PFSK-1 (cell line): Measurements from ENCODE around the gene MYO1E.

Experiments
- FOXP2 ChIP-seq: optimal IDR thresholded peaks from 2 replicates; pipeline ENCODE3; 2011; ENCODE audit warnings: borderline replicate concordance, control low read depth, inconsistent platforms; ENCODE audit not compliant: insufficient read depth; ENCODE audit errors: extremely low read length, extremely low read depth
- POLR2AphosphoS5 ChIP-seq: IDR thresholded peaks from 2 replicates; pipeline ENCODE4 v1.6.1; 2012; ENCODE audit warnings: low read depth, mild to moderate bottlenecking, control low read depth, low read length, moderate library complexity
- REST ChIP-seq, 2 experiments: IDR thresholded peaks; 2 replicates each; pipeline versions ENCODE4 v1.6.1 to v1.8.0; 2011 to 2012; ENCODE audit warnings: low read depth in 2 of 2, low read length in 2 of 2, control low read depth in 1 of 2, inconsistent platforms in 1 of 2, mild to moderate bottlenecking in 1 of 2, moderate library complexity in 1 of 2; ENCODE audit not compliant: insufficient read depth in 1 of 2
- SIN3A ChIP-seq: IDR thresholded peaks from 2 replicates; pipeline ENCODE4 v1.6.1; 2012; ENCODE audit warnings: mild to moderate bottlenecking, low read length, moderate library complexity, borderline replicate concordance; ENCODE audit not compliant: insufficient read depth
- TAF1 ChIP-seq: IDR thresholded peaks from 2 replicates; pipeline ENCODE4 v1.6.1; 2012; ENCODE audit warnings: low read length, control low read depth, borderline replicate concordance; ENCODE audit not compliant: insufficient read depth

Gene MYO1E

DNA sequence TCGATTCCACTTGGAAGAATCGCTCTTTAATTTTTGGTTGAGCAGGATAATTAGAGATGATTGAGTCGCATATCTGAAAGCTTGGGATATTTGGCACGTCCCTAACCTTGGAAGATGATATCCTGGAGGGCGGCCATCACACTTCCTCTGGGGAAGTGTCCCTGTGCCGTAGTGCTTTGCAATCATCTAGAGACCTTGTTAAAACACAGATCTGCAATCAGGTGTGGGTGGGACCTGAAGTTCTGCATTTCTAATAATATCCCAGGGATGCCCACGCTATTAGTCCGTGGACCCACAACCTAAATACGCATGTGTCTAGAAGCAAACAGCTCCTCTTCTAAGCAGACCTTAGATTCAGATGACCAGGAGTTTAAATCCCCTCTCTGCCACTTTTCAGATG lies 20.5 kb downstream of the MYO1E start:
- no peak for TF ChIP-seq SIN3A

- TF ChIP-seq TAF1 (no peak), SIN3A (no peak), FOXP2 (no peak), POLR2AphosphoS5 (no peak), REST (IDR thresholded peaks at IDR 0.05; ENCODE audit: insufficient read depth in 1 of 2, low read depth in 2 of 2, low read length in 2 of 2) (no peak)
Measured at GRCh38 chr15:59350421-59350732, 22.3 kb downstream of the MYO1E start.

DNA sequence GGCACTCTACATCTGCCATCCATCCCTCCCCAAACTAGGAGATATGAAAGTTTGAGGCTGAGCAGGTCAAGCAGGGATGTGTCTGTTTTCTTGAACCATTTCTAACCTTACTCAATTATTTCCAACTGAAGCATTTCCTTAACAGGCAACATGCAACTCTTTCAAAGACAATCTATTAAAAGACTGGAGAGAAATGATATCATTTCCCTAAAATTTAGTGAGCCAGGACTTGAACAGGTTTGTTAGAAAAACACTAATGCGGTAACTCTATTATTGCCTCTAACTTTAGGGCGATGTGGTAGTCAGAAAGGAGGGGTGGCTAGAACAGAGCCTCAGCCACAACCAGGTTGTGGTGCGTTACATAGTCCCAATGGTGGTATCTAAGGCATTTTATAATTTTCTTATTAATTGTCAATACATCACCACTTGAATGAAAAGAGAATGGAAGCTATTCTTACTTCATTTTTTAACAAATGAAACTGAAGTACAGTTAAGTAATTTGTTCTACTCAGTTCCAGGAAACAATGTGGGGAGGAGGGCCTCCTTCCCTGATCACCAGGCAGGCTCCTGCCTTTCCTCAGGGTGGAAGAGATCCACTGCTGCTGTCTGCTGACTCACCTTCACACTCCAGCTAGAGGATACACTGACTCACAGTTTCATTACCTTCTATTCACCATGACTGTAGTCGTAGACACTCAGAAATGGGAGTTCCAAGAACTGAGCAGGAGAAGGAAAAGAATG lies 22.8 kb downstream of the MYO1E start:
- TF ChIP-seq FOXP2 (no peak), POLR2AphosphoS5 (no peak), TAF1 (no peak), REST (IDR thresholded peaks at IDR 0.05; ENCODE audit: insufficient read depth in 1 of 2, low read depth in 2 of 2, low read length in 2 of 2) (no peak), SIN3A (no peak)

GRCh38 chr15:59347915-59348314 lies 24.8 kb downstream of the MYO1E start:
- no peak for TF ChIP-seq SIN3A
- TF ChIP-seq TAF1: no peak
- TF ChIP-seq POLR2AphosphoS5: no peak
- TF ChIP-seq REST (IDR thresholded peaks at IDR 0.05; ENCODE audit: insufficient read depth in 1 of 2, low read depth in 2 of 2, low read length in 2 of 2): no peak
- no peak for TF ChIP-seq FOXP2

DNA sequence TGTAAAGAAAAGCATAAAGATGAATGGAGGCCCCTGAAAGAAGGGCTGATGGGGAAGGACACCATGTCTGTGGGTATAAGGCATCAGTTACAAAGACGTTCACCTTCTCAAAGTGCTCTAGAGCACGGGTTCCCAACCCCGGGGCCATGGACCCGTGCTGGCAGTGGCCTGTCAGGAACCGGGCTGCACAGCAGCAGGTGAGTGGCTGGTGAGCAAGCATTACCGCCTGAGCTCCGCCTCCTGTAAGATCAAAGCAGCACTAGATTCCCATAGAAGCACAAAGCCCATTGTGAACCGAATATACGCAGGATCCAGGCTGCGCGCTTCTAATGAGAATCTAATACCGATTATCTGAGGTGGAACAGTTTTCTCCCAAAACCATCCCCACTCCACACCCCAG lies 25.7 kb downstream of the MYO1E start:
- TF ChIP-seq REST (IDR thresholded peaks at IDR 0.05; ENCODE audit: insufficient read depth in 1 of 2, low read depth in 2 of 2, low read length in 2 of 2) (no peak), POLR2AphosphoS5 (no peak), FOXP2 (no peak), SIN3A (no peak), TAF1 (no peak)
